Effector memory CD4-positive, alpha-beta T cell (primary cell): Measurements from ENCODE around the gene KLK15.
A peak's percentile ranks its signal among the peaks of the same experiment; 100 is the strongest.
"Not testable (repeated sequence)": the region's sequence is repeated elsewhere in the genome, so short reads cannot be mapped to it uniquely, and the experiment has no call there.

Source experiments
- DNase-seq, 3 donors: peaks; one replicate each; pipeline ENCODE4 v3.0.0-alpha.2; 2020
- H3K27ac ChIP-seq: 2 replicates; pipeline ENCODE4 v1.7.0; 2013; ENCODE audit warnings: mild to moderate bottlenecking, low read length, moderate library complexity; ENCODE audit not compliant: insufficient read depth, poor library complexity, severe bottlenecking
- H3K27me3 ChIP-seq: replicated peaks from 2 replicates; pipeline ENCODE4 v1.7.0; 2013; ENCODE audit warnings: mild to moderate bottlenecking, low read length; ENCODE audit not compliant: insufficient read depth, control insufficient read depth, poor library complexity, severe bottlenecking
- H3K36me3 ChIP-seq: 2 replicates; pipeline ENCODE4 v1.7.0; 2013; ENCODE audit warnings: mild to moderate bottlenecking, low read length, moderate library complexity; ENCODE audit not compliant: control insufficient read depth, insufficient read depth
- H3K4me1 ChIP-seq: 2 replicates; pipeline ENCODE4 v1.7.0; 2013; ENCODE audit warnings: low read length, mild to moderate bottlenecking; ENCODE audit not compliant: control insufficient read depth, insufficient read depth, poor library complexity, severe bottlenecking
- H3K4me3 ChIP-seq: 2 replicates; pipeline ENCODE4 v1.7.0; 2013; ENCODE audit warnings: low read length, low read depth, mild to moderate bottlenecking; ENCODE audit not compliant: insufficient read depth, poor library complexity, severe bottlenecking
- H3K9me3 ChIP-seq: 2 replicates; pipeline ENCODE4 v1.7.0; 2013; ENCODE audit warnings: mild to moderate bottlenecking, low read length, moderate library complexity; ENCODE audit not compliant: control insufficient read depth

KLK15 gene

DNA sequence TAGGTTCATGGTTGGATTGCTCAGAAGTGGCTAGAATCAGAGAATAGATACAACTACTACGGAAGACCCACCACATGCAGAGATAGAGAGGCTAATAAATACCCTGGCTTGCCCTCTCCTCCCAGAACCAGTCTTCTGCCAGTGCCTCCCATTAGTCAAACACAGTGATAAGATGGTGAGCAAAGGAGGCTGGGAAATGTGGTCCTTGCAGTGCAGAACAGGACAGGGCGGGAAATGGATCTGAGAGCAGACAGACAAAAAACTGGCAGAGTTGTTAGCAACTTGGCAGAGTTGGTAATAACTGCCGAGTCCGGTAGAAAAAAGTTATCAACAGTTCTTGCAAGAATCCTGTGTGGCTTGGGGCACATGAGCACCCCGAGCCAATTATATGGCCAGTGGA, 18.5 kb downstream of the KLK15 start:
- Histone ChIP-seq H3K9me3 (no peaks in the 10 kb centered on the region), H3K27me3 (peaks cover 21% of the 10 kb centered on the region), H3K4me3 (no peak overlapping the region), H3K36me3 (no peaks in the 10 kb centered on the region), H3K4me1 (peaks cover 9% of the 10 kb centered on the region), H3K27ac (no peak overlapping the region)
- no peak for DNase-seq

GRCh38 chr19:50812474-50812873, 20.9 kb downstream of the KLK15 start:
- H3K27me3 ChIP-seq: peaks cover 3% of the 10 kb centered on the region
- no peak for DNase-seq
- H3K27ac ChIP-seq: no peak overlapping the region
- no peaks in the 10 kb centered on the region for H3K9me3 ChIP-seq
- H3K36me3 ChIP-seq: no peaks in the 10 kb centered on the region
- H3K4me3 ChIP-seq: no peak overlapping the region
- no peaks in the 10 kb centered on the region for H3K4me1 ChIP-seq

GRCh38 chr19:50811622-50812238, 21.6 kb downstream of the KLK15 start:
- H3K9me3 ChIP-seq, H3K4me3 ChIP-seq, DNase-seq, H3K36me3 ChIP-seq, H3K27ac ChIP-seq, H3K27me3 ChIP-seq, H3K4me1 ChIP-seq: not testable (repeated sequence)

- no peaks in the 10 kb centered on the region for H3K27me3 ChIP-seq
- no peaks in the 10 kb centered on the region for H3K36me3 ChIP-seq
- no peaks in the 10 kb centered on the region for H3K9me3 ChIP-seq
- no peak overlapping the region for H3K4me3 ChIP-seq
- H3K4me1 ChIP-seq: peaks cover under 1% of the 10 kb centered on the region
- H3K27ac ChIP-seq: no peak overlapping the region
- no peak for DNase-seq
Observed at GRCh38 chr19:50808856-50809255, 24.5 kb downstream of the KLK15 start.

GRCh38 chr19:50804420-50805272, 28.7 kb downstream of the KLK15 start:
- peak; percentile 92 to 95 (median 94) for DNase-seq
- H3K36me3 ChIP-seq: peaks cover 8% of the 10 kb centered on the region
- peaks cover 9% of the 10 kb centered on the region for H3K4me1 ChIP-seq
- peak overlapping the region; percentile 79 for H3K4me3 ChIP-seq
- no peaks in the 10 kb centered on the region for H3K27me3 ChIP-seq
- H3K27ac ChIP-seq: peak overlapping the region; percentile 95
- no peaks in the 10 kb centered on the region for H3K9me3 ChIP-seq

DNA sequence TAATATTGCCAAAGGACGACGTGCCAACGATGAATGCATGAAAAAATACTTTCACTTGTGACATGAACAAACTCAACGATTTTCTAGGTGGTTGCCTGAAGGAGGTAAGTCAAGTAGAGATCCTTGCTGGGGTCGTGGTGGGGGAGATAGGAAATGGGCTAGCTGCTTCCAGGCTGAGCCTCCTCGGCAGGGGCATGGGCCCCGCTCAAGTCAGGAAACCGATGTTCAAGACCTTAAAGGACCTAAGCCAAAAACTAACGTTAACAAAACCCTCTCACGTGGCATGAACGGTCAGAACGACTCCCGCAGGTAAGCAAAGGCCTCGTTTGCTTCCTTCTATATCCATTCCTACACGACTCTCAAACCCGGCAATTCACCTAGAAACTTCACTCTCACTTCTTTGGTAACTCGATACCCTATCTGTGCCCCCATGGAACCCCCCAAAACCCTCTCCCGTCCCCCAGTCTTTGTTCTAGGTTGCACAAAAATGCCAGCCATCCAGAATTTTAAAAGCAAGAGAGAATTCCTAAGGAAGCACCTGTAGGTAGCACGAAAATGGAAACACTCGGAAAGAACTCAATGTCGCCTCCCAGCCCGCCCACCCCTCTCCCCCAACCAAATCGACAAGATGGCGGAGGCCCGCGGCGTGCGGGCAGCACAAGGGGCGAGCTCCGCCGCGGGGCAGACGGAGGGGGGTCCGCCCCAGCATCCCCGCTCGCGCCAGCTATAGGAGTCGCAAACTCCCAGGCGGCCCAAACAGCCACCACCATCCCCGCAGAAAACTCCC, 29.5 kb downstream of the KLK15 start:
- Histone ChIP-seq H3K4me3 (peak overlapping the region; percentile 79), H3K27ac (peak overlapping the region; percentile 95), H3K9me3 (no peaks in the 10 kb centered on the region), H3K27me3 (no peaks in the 10 kb centered on the region), H3K4me1 (peaks cover 9% of the 10 kb centered on the region), H3K36me3 (peaks cover 10% of the 10 kb centered on the region)
- DNase-seq: peak in 1 of 3 donors; percentile 9

- H3K4me3 ChIP-seq: no peak overlapping the region
- peaks cover 9% of the 10 kb centered on the region for H3K4me1 ChIP-seq
- H3K36me3 ChIP-seq: peaks cover 25% of the 10 kb centered on the region
- H3K27ac ChIP-seq: no peak overlapping the region
- H3K27me3 ChIP-seq: no peaks in the 10 kb centered on the region
- DNase-seq: no peak
- H3K9me3 ChIP-seq: no peaks in the 10 kb centered on the region
Observed at GRCh38 chr19:50801107-50801506, 32.3 kb downstream of the KLK15 start.

- no peak overlapping the region for H3K4me3 ChIP-seq
- no peaks in the 10 kb centered on the region for H3K27me3 ChIP-seq
- H3K9me3 ChIP-seq: no peaks in the 10 kb centered on the region
- H3K4me1 ChIP-seq: peaks cover 9% of the 10 kb centered on the region
- DNase-seq: no peak
- H3K36me3 ChIP-seq: peaks cover 25% of the 10 kb centered on the region
- H3K27ac ChIP-seq: no peak overlapping the region
Observed at GRCh38 chr19:50799547-50799851, 33.9 kb downstream of the KLK15 start.

DNA sequence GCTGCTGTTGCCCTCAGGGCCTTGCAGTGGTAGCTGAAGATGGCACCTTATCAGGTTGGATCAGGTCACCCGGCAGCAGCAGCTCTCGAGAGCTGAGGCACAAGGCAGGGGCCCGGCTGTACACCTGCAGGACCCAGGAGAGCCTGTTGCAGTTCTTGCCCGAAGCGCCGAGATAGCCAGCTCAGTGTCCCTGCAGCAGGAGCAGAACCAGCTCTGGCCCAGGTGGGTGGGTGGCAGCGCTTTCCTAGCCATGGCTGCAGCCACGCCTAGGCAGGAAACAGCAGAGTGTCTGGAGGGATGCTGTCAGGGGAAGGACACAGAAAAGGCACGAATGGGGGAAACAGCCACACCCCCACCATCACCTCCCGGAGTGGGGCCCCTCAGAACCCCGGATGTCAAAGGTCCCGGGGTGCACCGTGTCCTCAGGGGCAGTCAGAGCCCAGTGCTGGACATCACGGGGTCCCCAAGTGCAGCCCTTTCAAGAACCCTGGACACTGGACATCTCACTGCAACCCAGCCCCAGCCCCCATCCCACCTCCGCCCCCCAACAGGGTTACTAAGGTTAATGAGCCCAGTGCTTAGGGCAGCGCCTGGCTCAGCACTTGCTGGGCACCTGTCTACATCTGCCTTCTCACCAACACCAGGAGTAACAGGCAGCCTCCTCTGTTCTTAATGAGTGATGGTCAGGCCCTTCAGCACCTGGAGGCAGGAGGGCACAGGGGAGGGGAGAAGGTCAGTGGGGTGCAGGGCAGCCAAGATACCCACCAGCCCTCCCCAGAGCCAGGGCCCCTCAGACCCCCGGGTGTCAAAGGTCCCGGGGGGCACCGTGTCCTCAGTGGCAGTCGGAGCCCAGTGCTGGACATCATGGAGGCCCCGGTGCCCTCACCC, 34.5 kb downstream of the KLK15 start:
- DNase-seq: no peak
- no peak overlapping the region for H3K27ac ChIP-seq
- no peak overlapping the region for H3K4me3 ChIP-seq
- no peaks in the 10 kb centered on the region for H3K9me3 ChIP-seq
- no peaks in the 10 kb centered on the region for H3K27me3 ChIP-seq
- H3K36me3 ChIP-seq: peaks cover 25% of the 10 kb centered on the region
- peaks cover 9% of the 10 kb centered on the region for H3K4me1 ChIP-seq
